H9 (cell line): Measurements from ENCODE around the gene KIR3DL3. TPM values are rescaled to one million over a fixed set of nuclear protein-coding genes. Genes with fewer than 3 reads are reported as not detected.

Experiments used
- DNase-seq: peaks from one replicate; pipeline ENCODE4 v3.0.0-alpha.2; 2017
- H2AFZ ChIP-seq: one replicate; pipeline ENCODE4 v1.6.1; 2013; ENCODE audit warnings: mild to moderate bottlenecking, low read length, control low read depth, moderate library complexity
- H2AK5ac ChIP-seq: 2 replicates; pipeline ENCODE4 v1.6.1; 2013; ENCODE audit warnings: low read length, control low read depth, mixed read lengths; ENCODE audit not compliant: insufficient read length
- H2BK120ac ChIP-seq: one replicate; pipeline ENCODE4 v1.6.1; 2013; ENCODE audit warnings: low read depth, mild to moderate bottlenecking, low read length, control low read depth, inconsistent platforms; ENCODE audit not compliant: poor library complexity, severe bottlenecking
- H2BK12ac ChIP-seq: 2 replicates; pipeline ENCODE4 v1.6.1; 2013; ENCODE audit warnings: low read length, control low read depth, mixed read lengths, low read depth; ENCODE audit not compliant: insufficient read length
- H2BK15ac ChIP-seq: 2 replicates; pipeline ENCODE4 v1.6.1; 2013; ENCODE audit warnings: low read depth, low read length, control low read depth
- H2BK20ac ChIP-seq: one replicate; pipeline ENCODE4 v1.6.1; 2013; ENCODE audit warnings: low read depth, mild to moderate bottlenecking, low read length, control low read depth, inconsistent platforms; ENCODE audit not compliant: poor library complexity, severe bottlenecking
- H2BK5ac ChIP-seq: 2 replicates; pipeline ENCODE4 v1.6.1; 2013; ENCODE audit warnings: low read length, control low read depth, mixed read lengths; ENCODE audit not compliant: insufficient read length
- H3K14ac ChIP-seq: 2 replicates; pipeline ENCODE4 v1.6.1; 2013; ENCODE audit warnings: low read length, control low read depth; ENCODE audit not compliant: insufficient read depth
- H3K18ac ChIP-seq: 2 replicates; pipeline ENCODE4 v1.6.1; 2013; ENCODE audit warnings: low read depth, mild to moderate bottlenecking, mixed read lengths, low read length, control low read depth; ENCODE audit not compliant: insufficient read length
- H3K23ac ChIP-seq: 2 replicates; pipeline ENCODE4 v1.6.1; 2013; ENCODE audit warnings: low read length, control low read depth, mixed read lengths, low read depth; ENCODE audit not compliant: insufficient read length
- H3K23me2 ChIP-seq: 2 replicates; pipeline ENCODE4 v1.6.1; 2013; ENCODE audit warnings: low read depth, mild to moderate bottlenecking, mixed read lengths, low read length, control low read depth; ENCODE audit not compliant: insufficient read length, poor library complexity, severe bottlenecking
- H3K27ac ChIP-seq: 2 replicates; pipeline ENCODE4 v1.5.1; 2013; ENCODE audit warnings: low read length, control low read depth, mixed read lengths, low read depth; ENCODE audit not compliant: insufficient read length
- H3K27me3 ChIP-seq: 2 replicates; pipeline ENCODE4 v1.6.1; 2013; ENCODE audit warnings: low read length, control low read depth, inconsistent platforms; ENCODE audit not compliant: insufficient read depth
- H3K4ac ChIP-seq: 2 replicates; pipeline ENCODE4 v1.6.1; 2013; ENCODE audit warnings: low read depth, mild to moderate bottlenecking, control low read depth, inconsistent platforms, low read length, moderate library complexity
- H3K4me1 ChIP-seq: 2 replicates; pipeline ENCODE4 v1.6.1; 2013; ENCODE audit warnings: low read length, control low read depth, inconsistent platforms; ENCODE audit not compliant: insufficient read depth
- H3K4me2 ChIP-seq: 2 replicates; pipeline ENCODE4 v1.6.1; 2013; ENCODE audit warnings: low read length, control low read depth, mixed read lengths; ENCODE audit not compliant: insufficient read length, insufficient read depth
- H3K56ac ChIP-seq: 2 replicates; pipeline ENCODE4 v1.6.1; 2013; ENCODE audit warnings: low read depth, mild to moderate bottlenecking, mixed read lengths, low read length, control low read depth; ENCODE audit not compliant: insufficient read length
- H3K79me1 ChIP-seq: 2 replicates; pipeline ENCODE4 v1.6.1; 2013; ENCODE audit warnings: low read depth, mild to moderate bottlenecking, moderate library complexity, low read length, control low read depth, inconsistent platforms; ENCODE audit not compliant: insufficient read depth, poor library complexity, severe bottlenecking
- H3K79me2 ChIP-seq: 2 replicates; pipeline ENCODE4 v1.6.1; 2013; ENCODE audit warnings: low read length, control low read depth, inconsistent platforms; ENCODE audit not compliant: insufficient read depth
- H3K9ac ChIP-seq: 2 replicates; pipeline ENCODE4 v1.6.1; 2013; ENCODE audit warnings: low read length, control low read depth, mixed read lengths; ENCODE audit not compliant: insufficient read length; ENCODE audit errors: extremely low read depth
- H3K9me3 ChIP-seq: one replicate; pipeline ENCODE4 v1.6.1; 2013; ENCODE audit warnings: low read depth, low read length, inconsistent platforms; ENCODE audit not compliant: control insufficient read depth
- H3T11ph ChIP-seq: one replicate; pipeline ENCODE4 v1.6.1; 2013; ENCODE audit warnings: mild to moderate bottlenecking, low read length, control low read depth, inconsistent platforms
- H4K20me1 ChIP-seq: one replicate; pipeline ENCODE4 v1.6.1; 2013; ENCODE audit not compliant: control insufficient read depth, insufficient read length, insufficient read depth
- H4K5ac ChIP-seq: 2 replicates; pipeline ENCODE4 v1.6.1; 2013; ENCODE audit warnings: low read depth, mild to moderate bottlenecking, mixed read lengths, low read length, control low read depth; ENCODE audit not compliant: insufficient read length
- H4K8ac ChIP-seq: replicated peaks from 2 replicates; pipeline ENCODE4 v1.6.1; 2013; ENCODE audit warnings: low read length, control low read depth, mixed read lengths, low read depth; ENCODE audit not compliant: insufficient read length
- H4K91ac ChIP-seq: 2 replicates; pipeline ENCODE4 v1.6.1; 2013; ENCODE audit warnings: low read depth, mild to moderate bottlenecking, moderate library complexity, mixed read lengths, low read length, control low read depth; ENCODE audit not compliant: insufficient read length
- H3K27ac Mint-ChIP-seq, 3 experiments: 2 replicates in 2 of 3; 3 replicates in 1 of 3; pipeline ENCODE4 v1.8.0; 2020 to 2021; ENCODE audit warnings: mixed read lengths in 3 of 3, mild to moderate bottlenecking in 1 of 3, moderate library complexity in 1 of 3
- H3K27me3 Mint-ChIP-seq: 2 replicates; pipeline ENCODE4 v1.8.0; 2021; ENCODE audit warnings: low read depth, mild to moderate bottlenecking, moderate library complexity, mixed read lengths
- H3K36me3 Mint-ChIP-seq, 3 experiments: 2 replicates in 2 of 3; 3 replicates in 1 of 3; pipeline ENCODE4 v1.8.0; 2020 to 2021; ENCODE audit warnings: low read depth in 3 of 3, mixed read lengths in 3 of 3; ENCODE audit not compliant: insufficient read depth in 1 of 3
- H3K4me1 Mint-ChIP-seq, 2 experiments: 2 replicates each; pipeline ENCODE4 v1.8.0; 2020; ENCODE audit warnings: mixed read lengths in 2 of 2
- H3K4me3 Mint-ChIP-seq, 2 experiments: 2 replicates in 1 of 2; 3 replicates in 1 of 2; pipeline ENCODE4 v1.8.0; 2020 to 2021; ENCODE audit warnings: mild to moderate bottlenecking in 2 of 2, mixed read lengths in 2 of 2, moderate library complexity in 1 of 2
- H3K9me3 Mint-ChIP-seq, 2 experiments: 2 replicates in 1 of 2; 3 replicates in 1 of 2; pipeline ENCODE4 v1.8.0; 2020; ENCODE audit warnings: mild to moderate bottlenecking in 2 of 2, mixed read lengths in 2 of 2, moderate library complexity in 1 of 2
- CTCF ChIP-seq: fragments of 200-600 bp; sonication (generic); conservative IDR thresholded peaks from 3 replicates; pipeline ENCODE4 v1.8.0; 2021; ENCODE audit warnings: antibody characterized with exemption, mild to moderate bottlenecking
- WGBS: extraction: QIAGEN DNeasy Blood & Tissue Kit; methylation state at CpG from one replicate; pipeline ENCODE4 v1.1.7; 2013; ENCODE audit warnings: missing lambda C conversion rate, low lambda C conversion rate, mixed read lengths; ENCODE audit not compliant: insufficient read length; ENCODE audit errors: extremely low coverage; 5-methylcytosine and 5-hydroxymethylcytosine counted together
- total RNA-seq: library from RNA; stranded (reverse); gene quantifications from 2 replicates; pipeline ENCODE4 v1.2.1, GENCODE V29; 2021

The KIR3DL3 gene
- total RNA-seq, 1 experiment from 2014 or later: not detected

GRCh38 chr19:54725321-54725720, 1.1 kb downstream of the KIR3DL3 start:
- H3K23ac ChIP-seq: no peak overlapping the region
- H3K27ac Mint-ChIP-seq: no peak overlapping the region
- H2BK12ac ChIP-seq: no peak overlapping the region
- no peak overlapping the region for H4K5ac ChIP-seq
- H3K36me3 Mint-ChIP-seq: peaks cover 16 to 45% (median 19%) of the 10 kb centered on the region in 3 experiments
- H3K4me1 ChIP-seq: no peaks in the 10 kb centered on the region
- TF ChIP-seq CTCF: no peak
- WGBS: no CpG with 5 or more reads among the region's 7 CpGs
- no peaks in the 10 kb centered on the region for H3K4me1 Mint-ChIP-seq
- DNase-seq: no peak
- H4K20me1 ChIP-seq: no peaks in the 10 kb centered on the region
- H3K79me1 ChIP-seq: no peaks in the 10 kb centered on the region
- no peaks in the 10 kb centered on the region for H3K23me2 ChIP-seq
- H3K27me3 ChIP-seq: no peaks in the 10 kb centered on the region
- H3K27ac ChIP-seq: no peak overlapping the region
- H3K18ac ChIP-seq: no peak overlapping the region
- H4K8ac ChIP-seq: no peak overlapping the region
- no peak overlapping the region for H3K9ac ChIP-seq
- no peak overlapping the region for H2BK120ac ChIP-seq
- H3K79me2 ChIP-seq: no peaks in the 10 kb centered on the region
- peaks cover 9% of the 10 kb centered on the region for H3K27me3 Mint-ChIP-seq
- H2BK5ac ChIP-seq: no peak overlapping the region
- no peak overlapping the region for H2AFZ ChIP-seq
- H2BK20ac ChIP-seq: no peak overlapping the region
- peaks cover 94 to 99% of the 10 kb centered on the region in 2 experiments for H3K9me3 Mint-ChIP-seq
- H3K14ac ChIP-seq: no peak overlapping the region
- H4K91ac ChIP-seq: no peak overlapping the region
- no peak overlapping the region for H3K4ac ChIP-seq
- peaks cover 85% of the 10 kb centered on the region for H3K9me3 ChIP-seq
- no peak overlapping the region for H3T11ph ChIP-seq
- H3K4me3 Mint-ChIP-seq: no peak overlapping the region
- no peak overlapping the region for H2AK5ac ChIP-seq
- no peak overlapping the region for H3K4me2 ChIP-seq
- no peak overlapping the region for H3K56ac ChIP-seq
- H2BK15ac ChIP-seq: no peak overlapping the region
